SK-N-SH treated with all-trans-retinoic acid at 6 μM for 48 hours (cell line): ENCODE measurements around the gene USP24.

Experiments
- BACH2 ChIP-seq: fragments of 250-450 bp; sonication (Bioruptor Pico); IDR thresholded peaks from 2 replicates; pipeline ENCODE4 v1.9.0; 2021; ENCODE audit warnings: mild to moderate bottlenecking, borderline replicate concordance
- CREB5 ChIP-seq: fragments of 250-450 bp; sonication (Bioruptor Pico); IDR thresholded peaks from 2 replicates; pipeline ENCODE4 v1.5.1; 2020; ENCODE audit warnings: low read depth, mild to moderate bottlenecking, moderate library complexity
- CSDC2 ChIP-seq: fragments of 250-450 bp; sonication (Bioruptor Pico); IDR thresholded peaks from 2 replicates; pipeline ENCODE4 v1.5.0; 2020; ENCODE audit warnings: mild to moderate bottlenecking, moderate library complexity
- CSRNP3 ChIP-seq: fragments of 250-450 bp; sonication (Bioruptor Pico); IDR thresholded peaks from 2 replicates; pipeline ENCODE4 v1.5.1; 2021; ENCODE audit warnings: mild to moderate bottlenecking, moderate library complexity
- GLIS3 ChIP-seq: fragments of 250-450 bp; sonication (Bioruptor Pico); IDR thresholded peaks from 2 replicates; pipeline ENCODE4 v1.5.0; 2020; ENCODE audit warnings: mild to moderate bottlenecking, moderate library complexity
- ISL1 ChIP-seq: fragments of 250-450 bp; sonication (Bioruptor Pico); IDR thresholded peaks from 2 replicates; pipeline ENCODE4 v2.1.2; 2022; ENCODE audit warnings: mild to moderate bottlenecking, moderate library complexity
- PPARA ChIP-seq: fragments of 250-450 bp; sonication (Bioruptor Pico); IDR thresholded peaks from 2 replicates; pipeline ENCODE4 v1.5.0; 2020; ENCODE audit warnings: mild to moderate bottlenecking, borderline replicate concordance
- SNAI2 ChIP-seq: fragments of 250-450 bp; sonication (Bioruptor Pico); IDR thresholded peaks from 2 replicates; pipeline ENCODE4 v1.5.0; 2020; ENCODE audit warnings: mild to moderate bottlenecking, moderate library complexity
- TOX ChIP-seq: fragments of 250-450 bp; sonication (Bioruptor Pico); IDR thresholded peaks from 2 replicates; pipeline ENCODE4 v1.8.0; 2021; ENCODE audit warnings: mild to moderate bottlenecking, moderate library complexity, borderline replicate concordance
- ZC3H10 ChIP-seq: fragments of 250-450 bp; sonication (Bioruptor Pico); IDR thresholded peaks from 2 replicates; pipeline ENCODE4 v1.5.1; 2021; ENCODE audit warnings: mild to moderate bottlenecking, moderate library complexity
- ZFP30 ChIP-seq: fragments of 450-650 bp; formaldehyde crosslinking; IDR thresholded peaks from 2 replicates; pipeline ENCODE4 v1.5.0; 2022; ENCODE audit warnings: mild to moderate bottlenecking, moderate library complexity
- ZNF565 ChIP-seq: fragments of 450-650 bp; formaldehyde crosslinking; conservative IDR thresholded peaks from 2 replicates; pipeline ENCODE4 v1.5.0; 2020; ENCODE audit warnings: low read depth, mild to moderate bottlenecking, moderate library complexity
- ZNF70 ChIP-seq: fragments of 450-650 bp; formaldehyde crosslinking; IDR thresholded peaks from 2 replicates; pipeline ENCODE4 v1.5.0; 2020; ENCODE audit warnings: mild to moderate bottlenecking, moderate library complexity
- TF ChIP-seq, protein P1 (sequence below): fragments of 250-450 bp; sonication (Bioruptor Pico); IDR thresholded peaks from 2 replicates; pipeline ENCODE4 v1.8.0; 2020; ENCODE audit warnings: mild to moderate bottlenecking, moderate library complexity, borderline replicate concordance

GRCh38 chr1:55054396-55054795 lies 160.8 kb downstream of the USP24 start:
- TF ChIP-seq PPARA (CRISPR knock-in tag) (no peak), SNAI2 (CRISPR knock-in tag) (no peak), ZC3H10 (CRISPR knock-in tag) (no peak), ZNF565 (CRISPR knock-in tag) (no peak), ZNF70 (no peak), TOX (CRISPR knock-in tag) (no peak), ZFP30 (CRISPR knock-in tag) (no peak), CSRNP3 (CRISPR knock-in tag) (no peak), BACH2 (CRISPR knock-in tag) (no peak), CREB5 (no peak), GLIS3 (CRISPR knock-in tag) (no peak), CSDC2 (CRISPR knock-in tag) (no peak), ISL1 (CRISPR knock-in tag) (no peak)
- TF ChIP-seq, protein P1, sequence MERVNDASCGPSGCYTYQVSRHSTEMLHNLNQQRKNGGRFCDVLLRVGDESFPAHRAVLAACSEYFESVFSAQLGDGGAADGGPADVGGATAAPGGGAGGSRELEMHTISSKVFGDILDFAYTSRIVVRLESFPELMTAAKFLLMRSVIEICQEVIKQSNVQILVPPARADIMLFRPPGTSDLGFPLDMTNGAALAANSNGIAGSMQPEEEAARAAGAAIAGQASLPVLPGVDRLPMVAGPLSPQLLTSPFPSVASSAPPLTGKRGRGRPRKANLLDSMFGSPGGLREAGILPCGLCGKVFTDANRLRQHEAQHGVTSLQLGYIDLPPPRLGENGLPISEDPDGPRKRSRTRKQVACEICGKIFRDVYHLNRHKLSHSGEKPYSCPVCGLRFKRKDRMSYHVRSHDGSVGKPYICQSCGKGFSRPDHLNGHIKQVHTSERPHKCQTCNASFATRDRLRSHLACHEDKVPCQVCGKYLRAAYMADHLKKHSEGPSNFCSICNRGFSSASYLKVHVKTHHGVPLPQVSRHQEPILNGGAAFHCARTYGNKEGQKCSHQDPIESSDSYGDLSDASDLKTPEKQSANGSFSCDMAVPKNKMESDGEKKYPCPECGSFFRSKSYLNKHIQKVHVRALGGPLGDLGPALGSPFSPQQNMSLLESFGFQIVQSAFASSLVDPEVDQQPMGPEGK (CRISPR knock-in tag): no peak
